H1 (cell line): ENCODE results near the gene HSD11B1L. TPM values are rescaled to one million over a fixed set of nuclear protein-coding genes. Genes with fewer than 3 reads are reported as not detected.

Source experiments
- CTCF ChIA-PET: fragments of 300-600 bp; sonication (Branson Sonifier 250); formaldehyde crosslinking; loops from one replicate; lab custom pipeline; 2021; ENCODE audit not compliant: partially characterized antibody; lab: Charles Lee
- POLR2A ChIA-PET: fragments of 300-600 bp; sonication (Branson Sonifier 250); formaldehyde crosslinking; loops from one replicate; lab custom pipeline; 2021; ENCODE audit warnings: inconsistent platforms; ENCODE audit not compliant: partially characterized antibody; lab: Charles Lee
- DNase-seq, 2 experiments: peaks; one replicate each; pipeline versions ENCODE4 v3.0.0 to v3.0.0-alpha.2; 2010 to 2022; ENCODE audit warnings: low spot score in 2 of 2, low read depth in 1 of 2, mixed read lengths in 1 of 2
- FAIRE-seq: peaks from 2 replicates; lab custom pipeline; 2011; peaks lifted over from hg19 to GRCh38; lab: Jason Lieb, UNC
- H2AFZ ChIP-seq: 2 replicates; pipeline ENCODE4 v1.8.1; 2012; ENCODE audit warnings: low read length, inconsistent platforms
- H2AK5ac ChIP-seq: 2 replicates; pipeline ENCODE4 v1.6.1; 2013; ENCODE audit warnings: low read depth, low read length
- H2BK120ac ChIP-seq: replicated peaks from 2 replicates; pipeline ENCODE3; 2013; ENCODE audit warnings: low read depth, low read length, inconsistent platforms
- H2BK12ac ChIP-seq: 2 replicates; pipeline ENCODE4 v1.6.1; 2013; ENCODE audit warnings: low read depth, low read length
- H2BK15ac ChIP-seq: 2 replicates; pipeline ENCODE4 v1.6.1; 2013; ENCODE audit warnings: low read length
- H2BK20ac ChIP-seq: 2 replicates; pipeline ENCODE4 v1.6.1; 2013; ENCODE audit warnings: low read length
- H2BK5ac ChIP-seq: 2 replicates; pipeline ENCODE4 v1.6.1; 2013; ENCODE audit warnings: low read depth, low read length
- H3K14ac ChIP-seq: 2 replicates; pipeline ENCODE4 v1.6.1; 2013; ENCODE audit warnings: inconsistent platforms; ENCODE audit not compliant: insufficient read length
- H3K18ac ChIP-seq: 2 replicates; pipeline ENCODE4 v1.6.1; 2013; ENCODE audit warnings: low read length; ENCODE audit errors: extremely low read depth
- H3K23ac ChIP-seq: 2 replicates; pipeline ENCODE4 v1.6.1; 2013; ENCODE audit warnings: inconsistent platforms; ENCODE audit not compliant: insufficient read length
- H3K23me2 ChIP-seq: 2 replicates; pipeline ENCODE4 v1.6.1; 2013; ENCODE audit warnings: low read depth, low read length
- H3K27ac ChIP-seq: 2 replicates; pipeline ENCODE4 v1.6.1; 2011; ENCODE audit warnings: low read depth, low read length, inconsistent platforms
- H3K27me3 ChIP-seq, 4 experiments: replicated peaks in 1 of 4; 1 replicate in 1 of 4; 2 replicates in 3 of 4; pipeline versions ENCODE4 v1.6.1 to v1.8.1; 2011 to 2013; ENCODE audit warnings: low read length in 3 of 4, mild to moderate bottlenecking in 3 of 4, inconsistent platforms in 2 of 4, mixed read lengths in 2 of 4, moderate library complexity in 1 of 4; ENCODE audit not compliant: control insufficient read depth in 3 of 4, insufficient read depth in 3 of 4; ENCODE audit errors: extremely low read depth in 1 of 4
- H3K36me3 ChIP-seq, 4 experiments: 2 replicates each; pipeline versions ENCODE4 v1.6.1 to v1.8.1; 2011 to 2013; ENCODE audit warnings: mild to moderate bottlenecking in 4 of 4, low read length in 3 of 4, moderate library complexity in 2 of 4, control low read depth in 1 of 4, inconsistent platforms in 1 of 4; ENCODE audit not compliant: insufficient read depth in 4 of 4, control insufficient read depth in 2 of 4
- H3K4ac ChIP-seq: replicated peaks from 2 replicates; pipeline ENCODE3; 2013; ENCODE audit warnings: low read length, low read depth, mixed read lengths, inconsistent platforms; ENCODE audit not compliant: insufficient read length
- H3K4me1 ChIP-seq, 4 experiments: replicated peaks in 1 of 4; 1 replicate in 1 of 4; 2 replicates in 3 of 4; pipeline versions ENCODE4 v1.6.1 to v1.8.1; 2011 to 2013; ENCODE audit warnings: low read length in 3 of 4, inconsistent platforms in 2 of 4, mixed read lengths in 1 of 4; ENCODE audit not compliant: insufficient read depth in 4 of 4, control insufficient read depth in 3 of 4
- H3K4me2 ChIP-seq, 2 experiments: 2 replicates each; pipeline versions ENCODE4 v1.6.1 to v1.8.1; 2011 to 2013; ENCODE audit warnings: low read depth in 2 of 2, low read length in 2 of 2, control low read depth in 1 of 2, inconsistent platforms in 1 of 2, mild to moderate bottlenecking in 1 of 2; ENCODE audit not compliant: insufficient read depth in 1 of 2
- H3K4me3 ChIP-seq, 4 experiments: fragments of 200-600, 300-600 bp in 1 of 4; sonication (generic), shearing (Covaris generic), sonication (Bioruptor Twin) in 1 of 4; 2 replicates each; pipeline versions ENCODE4 v1.5.1 to v1.8.1; 2011 to 2016; ENCODE audit warnings: low read length in 4 of 4, low read depth in 3 of 4, control low read depth in 2 of 4, inconsistent platforms in 2 of 4, mild to moderate bottlenecking in 2 of 4, mixed read lengths in 1 of 4, moderate library complexity in 1 of 4; ENCODE audit not compliant: insufficient read depth in 2 of 4; ENCODE audit errors: extremely low read depth in 1 of 4
- H3K56ac ChIP-seq: replicated peaks from 2 replicates; pipeline ENCODE3; 2013; ENCODE audit warnings: low read depth, mild to moderate bottlenecking, mixed read lengths, low read length, inconsistent platforms; ENCODE audit not compliant: insufficient read length
- H3K79me1 ChIP-seq: 2 replicates; pipeline ENCODE4 v1.6.1; 2013; ENCODE audit warnings: low read depth, low read length, control low read depth
- H3K79me2 ChIP-seq, 2 experiments: 2 replicates each; pipeline versions ENCODE4 v1.6.1 to v1.8.1; 2012 to 2013; ENCODE audit warnings: low read length in 2 of 2, mild to moderate bottlenecking in 2 of 2, inconsistent platforms in 1 of 2; ENCODE audit not compliant: insufficient read depth in 2 of 2, control insufficient read depth in 1 of 2
- H3K9ac ChIP-seq, 4 experiments: replicated peaks in 1 of 4; 1 replicate in 1 of 4; 2 replicates in 3 of 4; pipeline versions ENCODE4 v1.6.1 to v1.8.1; 2011 to 2013; ENCODE audit warnings: low read depth in 3 of 4, low read length in 3 of 4, control low read depth in 2 of 4, mild to moderate bottlenecking in 2 of 4, moderate library complexity in 2 of 4, inconsistent platforms in 1 of 4; ENCODE audit errors: extremely low read depth in 1 of 4
- H3K9me3 ChIP-seq, 2 experiments: 2 replicates each; pipeline versions ENCODE4 v1.6.1 to v1.8.1; 2012 to 2013; ENCODE audit warnings: mild to moderate bottlenecking in 2 of 2, moderate library complexity in 2 of 2, control low read depth in 1 of 2, inconsistent platforms in 1 of 2, low read depth in 1 of 2, low read length in 1 of 2, mixed read lengths in 1 of 2; ENCODE audit not compliant: insufficient read depth in 2 of 2
- H4K20me1 ChIP-seq, 2 experiments: replicated peaks in 1 of 2; 2 replicates each; pipeline versions ENCODE3 to v1.8.1; 2011 to 2013; ENCODE audit warnings: inconsistent platforms in 2 of 2, low read length in 2 of 2, mild to moderate bottlenecking in 1 of 2; ENCODE audit not compliant: insufficient read depth in 2 of 2, control insufficient read depth in 1 of 2
- H4K5ac ChIP-seq: 2 replicates; pipeline ENCODE4 v1.6.1; 2013; ENCODE audit warnings: low read length, low read depth, mixed read lengths, inconsistent platforms; ENCODE audit not compliant: insufficient read length
- H4K8ac ChIP-seq: 2 replicates; pipeline ENCODE4 v1.8.0; 2013; ENCODE audit warnings: mild to moderate bottlenecking, moderate library complexity, low read length, inconsistent platforms; ENCODE audit not compliant: insufficient read depth; ENCODE audit errors: extremely low read depth
- H4K91ac ChIP-seq: replicated peaks from 2 replicates; pipeline ENCODE3; 2013; ENCODE audit warnings: low read length, mixed read lengths, inconsistent platforms; ENCODE audit not compliant: insufficient read length
- ASH2L ChIP-seq: fragments of 200-600, 300-600 bp; sonication (generic); IDR thresholded peaks from one replicate; pipeline ENCODE4 v1.7.1; 2017; ENCODE audit warnings: low read length
- BCL11A ChIP-seq, 2 experiments: IDR thresholded peaks; one replicate each; pipeline ENCODE4 v1.6.1; 2011; ENCODE audit warnings: low read depth in 2 of 2, low read length in 2 of 2, mild to moderate bottlenecking in 2 of 2
- CBX8 ChIP-seq: fragments of 300-800, 300-1000 bp; sonication (generic); IDR thresholded peaks from 2 replicates; pipeline ENCODE4 v1.7.1; 2016; ENCODE audit warnings: low read depth, low read length, borderline replicate concordance
- EGR1 ChIP-seq: IDR thresholded peaks from 2 replicates; pipeline ENCODE4 v1.6.1; 2011; ENCODE audit warnings: low read depth, low read length, borderline replicate concordance
- JUND ChIP-seq: IDR thresholded peaks from 2 replicates; pipeline ENCODE4 v1.6.1; 2011; ENCODE audit warnings: mild to moderate bottlenecking, improper control_type of control experiment, low read length
- POLR2AphosphoS5 ChIP-seq: IDR thresholded peaks from 2 replicates; pipeline ENCODE4 v1.6.1; 2011; ENCODE audit warnings: low read depth, low read length
- POU5F1 ChIP-seq: IDR thresholded peaks from 2 replicates; pipeline ENCODE4 v1.6.1; 2011; ENCODE audit warnings: low read depth, mild to moderate bottlenecking, low read length, moderate library complexity
- SIRT6 ChIP-seq: IDR thresholded peaks from one replicate; pipeline ENCODE4 v1.7.1; 2012; ENCODE audit warnings: low read length, inconsistent platforms
- SIX5 ChIP-seq: IDR thresholded peaks from 2 replicates; pipeline ENCODE4 v1.6.1; 2011; ENCODE audit warnings: mild to moderate bottlenecking, low read depth, low read length
- SP2 ChIP-seq: IDR thresholded peaks from 2 replicates; pipeline ENCODE4 v1.6.1; 2012; ENCODE audit warnings: mild to moderate bottlenecking, low read length, inconsistent platforms
- SRF ChIP-seq: IDR thresholded peaks from 2 replicates; pipeline ENCODE4 v1.6.1; 2011; ENCODE audit warnings: mild to moderate bottlenecking, low read depth, low read length, moderate library complexity
- TAF7 ChIP-seq: optimal IDR thresholded peaks from 2 replicates; pipeline ENCODE3; 2011; ENCODE audit warnings: low read depth, mild to moderate bottlenecking, inconsistent platforms, low read length, moderate library complexity, borderline replicate concordance
- TCF12 ChIP-seq: IDR thresholded peaks from 2 replicates; pipeline ENCODE4 v1.6.1; 2011; ENCODE audit warnings: low read depth, mild to moderate bottlenecking, low read length
- WGBS, 2 experiments: shearing (Covaris generic) in 1 of 2; methylation state at CpG; one replicate each; pipeline versions ENCODE4 v1.1.6 to v1.1.7; 2013 to 2015; ENCODE audit warnings: low lambda C conversion rate in 2 of 2, mixed read lengths in 2 of 2, inconsistent platforms in 1 of 2, low coverage in 1 of 2, missing lambda C conversion rate in 1 of 2; ENCODE audit not compliant: insufficient replicate concordance in 2 of 2, insufficient coverage in 1 of 2, insufficient read length in 1 of 2; ENCODE audit errors: extremely low coverage in 1 of 2, missing lambda C conversion rate in 1 of 2; 5-methylcytosine and 5-hydroxymethylcytosine counted together
- polyA plus RNA-seq, 7 experiments: library from polyadenylated mRNA; depleted of rRNA in 3 of 7; stranded (reverse) in 5 of 7; unstranded in 2 of 7; fragments of >200 nt in 5 of 7; fragments of 200-250 nt in 2 of 7; gene quantifications; 1 replicate in 5 of 7; 2 replicates in 1 of 7; 4 replicates in 1 of 7; pipeline versions ENCODE4 v1.2.1 to v1.2.3, GENCODE V29; 2011 to 2013; ENCODE audit warnings: missing spikeins in 2 of 7, mixed read lengths in 2 of 7
- total RNA-seq: library from RNA; stranded (reverse); fragmentation: NEBNext Ultra II Directional; extraction: Animal tissue kit (Norgen Biotek cat#: 25700); gene quantifications from 2 replicates; pipeline ENCODE4 v1.2.1, GENCODE V29; 2021
- TF ChIP-seq, protein P1 (sequence below): IDR thresholded peaks from 2 replicates; pipeline ENCODE4 v1.6.1; 2012; ENCODE audit warnings: low read length, inconsistent platforms

HSD11B1L gene
- total and polyA plus RNA-seq, 2 of the 8 experiments (the other 6 are each of a cell fraction or from before 2014, with no cell fraction given), result 8.2 to 20.6 TPM

DNA sequence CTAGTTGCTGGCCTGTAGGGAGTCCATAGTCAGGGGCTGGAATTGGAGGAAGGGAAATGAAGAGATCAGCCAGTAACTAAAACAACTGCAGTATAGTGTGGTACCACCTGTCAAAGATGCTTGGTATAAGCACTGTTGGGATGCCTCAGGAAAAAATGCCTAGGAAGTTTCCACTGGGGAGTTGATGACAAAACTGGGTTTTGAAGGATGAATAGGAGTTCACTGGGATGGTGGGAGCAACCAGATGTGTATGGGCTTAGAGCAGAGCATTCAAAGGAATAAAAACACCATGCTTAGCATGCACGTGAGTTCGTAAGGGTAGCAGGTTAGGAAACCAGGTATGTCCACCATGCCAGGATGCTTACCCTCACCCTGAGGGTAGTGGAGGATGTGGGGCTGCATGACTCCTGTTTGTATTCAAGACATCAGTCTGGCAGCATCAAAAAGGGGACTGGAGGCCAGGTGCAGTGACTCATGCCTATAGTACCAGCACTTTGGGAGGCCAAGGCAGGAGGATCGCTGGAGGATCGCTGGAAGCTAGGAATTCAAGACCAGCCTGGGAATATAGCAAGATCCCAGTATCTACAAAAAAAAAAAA, 46.7 kb downstream of the HSD11B1L start:
- Histone ChIP-seq H2BK120ac (no peak overlapping the region), H3K14ac (no peak overlapping the region), H3K36me3 (no peaks in the 10 kb centered on the region), H2BK5ac (no peak overlapping the region), H4K5ac (no peak overlapping the region), H3K18ac (no peak overlapping the region), H3K23ac (no peak overlapping the region), H3K79me2 (no peaks in the 10 kb centered on the region), H3K4me1 (no peaks in the 10 kb centered on the region), H3K9me3 (no peaks in the 10 kb centered on the region), H2BK20ac (no peak overlapping the region), H2AFZ (no peak overlapping the region), H3K4me3 (no peak overlapping the region), H3K4ac (no peak overlapping the region), H4K8ac (no peak overlapping the region), H4K20me1 (no peaks in the 10 kb centered on the region), H3K27ac (no peak overlapping the region), H3K4me2 (no peak overlapping the region), H3K27me3 (no peaks in the 10 kb centered on the region), H3K23me2 (no peaks in the 10 kb centered on the region), H3K56ac (no peak overlapping the region), H4K91ac (no peak overlapping the region), H3K9ac (no peak overlapping the region), H2BK15ac (no peak overlapping the region), H2BK12ac (no peak overlapping the region), H2AK5ac (no peak overlapping the region), H3K79me1 (no peaks in the 10 kb centered on the region)
- POLR2A ChIA-PET, result interaction anchor here (0.9 kb wide), 1 partner anchor 7 kb away, joined by 3 read pairs; the partner anchor contains the start of genes CATSPERD and LONP1
- FAIRE-seq (no peak), DNase-seq (no peak)
- CTCF ChIA-PET, result no interaction called here
- WGBS, 2 experiments, result 90% methylated on average over 4 of the region's 4 CpGs; no CpG with 5 or more reads in 1 of the 2 experiments
- TF ChIP-seq SIX5, result no peak
- TF ChIP-seq BCL11A (IDR thresholded peaks at IDR 0.05; ENCODE audit: low read depth in 2 of 2, low read length in 2 of 2), result no peak
- no peak for TF ChIP-seq ASH2L
- no peak for TF ChIP-seq POU5F1
- no peak for TF ChIP-seq JUND
- TF ChIP-seq EGR1, result no peak
- TF ChIP-seq CBX8, result no peak
- no peak for TF ChIP-seq TAF7
- TF ChIP-seq POLR2AphosphoS5, result no peak
- TF ChIP-seq SIRT6, result no peak
- no peak for TF ChIP-seq SRF
- TF ChIP-seq, protein P1, sequence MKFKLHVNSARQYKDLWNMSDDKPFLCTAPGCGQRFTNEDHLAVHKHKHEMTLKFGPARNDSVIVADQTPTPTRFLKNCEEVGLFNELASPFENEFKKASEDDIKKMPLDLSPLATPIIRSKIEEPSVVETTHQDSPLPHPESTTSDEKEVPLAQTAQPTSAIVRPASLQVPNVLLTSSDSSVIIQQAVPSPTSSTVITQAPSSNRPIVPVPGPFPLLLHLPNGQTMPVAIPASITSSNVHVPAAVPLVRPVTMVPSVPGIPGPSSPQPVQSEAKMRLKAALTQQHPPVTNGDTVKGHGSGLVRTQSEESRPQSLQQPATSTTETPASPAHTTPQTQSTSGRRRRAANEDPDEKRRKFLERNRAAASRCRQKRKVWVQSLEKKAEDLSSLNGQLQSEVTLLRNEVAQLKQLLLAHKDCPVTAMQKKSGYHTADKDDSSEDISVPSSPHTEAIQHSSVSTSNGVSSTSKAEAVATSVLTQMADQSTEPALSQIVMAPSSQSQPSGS, result no peak
- TF ChIP-seq TCF12, result no peak
- TF ChIP-seq SP2, result no peak
